SK-N-SH (cell line): Measurements from ENCODE around the gene IL17RE. TPM values are rescaled to one million over a fixed set of nuclear protein-coding genes. Genes with fewer than 3 reads are reported as not detected.
"Not testable (repeated sequence)": the region's sequence is repeated elsewhere in the genome, so short reads cannot be mapped to it uniquely, and the experiment has no call there.

Source experiments
- CTCF ChIA-PET: fragments of 300-600, 350-600 bp; formaldehyde crosslinking; extraction: SDS; loops from one replicate; lab custom pipeline; 2021; lab: Yijun Ruan, JAX
- POLR2A ChIA-PET: fragments of 350-600 bp; sonication (Branson Sonifier 250); formaldehyde crosslinking; extraction: SDS; loops from one replicate; lab custom pipeline; 2020; ENCODE audit warnings: antibody characterized with exemption, inconsistent platforms; lab: Yijun Ruan, JAX
- DNase-seq: peaks from one replicate; pipeline ENCODE4 v3.0.0; 2012
- H2AFZ ChIP-seq: fragments of 200-600 bp; sonication (generic); 2 replicates; pipeline ENCODE4 v1.8.1; 2016; ENCODE audit warnings: antibody characterized with exemption, mild to moderate bottlenecking, low read depth
- H3F3A ChIP-seq: fragments of 200-600 bp; sonication (generic); replicated peaks from 2 replicates; pipeline ENCODE3; 2016; ENCODE audit warnings: antibody characterized with exemption, mild to moderate bottlenecking; ENCODE audit not compliant: insufficient read depth
- H3K27ac ChIP-seq, 2 experiments: fragments of 200-500 bp in 1 of 2; fragments of 200-600 bp in 1 of 2; sonication (Bioruptor generic) in 1 of 2; sonication (generic), shearing (Covaris generic) in 1 of 2; 2 replicates each; pipeline versions ENCODE4 v1.5.1 to v1.6.1; 2014 to 2016; ENCODE audit warnings: low read depth in 2 of 2, inconsistent platforms in 1 of 2, low read length in 1 of 2, mild to moderate bottlenecking in 1 of 2, mixed read lengths in 1 of 2
- H3K27me3 ChIP-seq: fragments of 200-600 bp; sonication (generic), shearing (Covaris generic); 2 replicates; pipeline ENCODE4 v1.6.1; 2016; ENCODE audit warnings: mixed run types; ENCODE audit not compliant: insufficient read depth
- H3K36me3 ChIP-seq, 2 experiments: fragments of 200-500 bp in 1 of 2; fragments of 200-600 bp in 1 of 2; sonication (Bioruptor generic) in 1 of 2; sonication (generic) in 1 of 2; replicated peaks in 1 of 2; 2 replicates each; pipeline versions ENCODE3 to v1.5.1; 2014 to 2016; ENCODE audit warnings: low read length in 1 of 2, mild to moderate bottlenecking in 1 of 2; ENCODE audit not compliant: insufficient read depth in 2 of 2, control insufficient read depth in 1 of 2
- H3K4me1 ChIP-seq, 2 experiments: fragments of 200-500 bp in 1 of 2; fragments of 200-600 bp in 1 of 2; sonication (Bioruptor generic) in 1 of 2; sonication (generic), shearing (Covaris generic) in 1 of 2; 2 replicates each; pipeline versions ENCODE4 v1.5.1 to v1.6.1; 2014 to 2016; ENCODE audit warnings: low read depth in 1 of 2, low read length in 1 of 2, mixed run types in 1 of 2; ENCODE audit not compliant: insufficient read depth in 2 of 2, control insufficient read depth in 1 of 2
- H3K4me2 ChIP-seq: fragments of 200-600 bp; sonication (generic), shearing (Covaris generic); 2 replicates; pipeline ENCODE4 v1.6.1; 2017; ENCODE audit warnings: mixed run types
- H3K4me3 ChIP-seq, 2 experiments: fragments of 200-500 bp in 1 of 2; fragments of 200-600 bp in 1 of 2; sonication (Bioruptor generic) in 1 of 2; sonication (generic), shearing (Covaris generic) in 1 of 2; 2 replicates each; pipeline versions ENCODE4 v1.5.1 to v1.8.1; 2014 to 2016; ENCODE audit warnings: low read depth in 2 of 2, inconsistent platforms in 1 of 2, low read length in 1 of 2, mild to moderate bottlenecking in 1 of 2, mixed read lengths in 1 of 2, moderate library complexity in 1 of 2
- H3K79me2 ChIP-seq: fragments of 200-600 bp; sonication (generic); 2 replicates; pipeline ENCODE4 v1.8.1; 2017; ENCODE audit warnings: mild to moderate bottlenecking; ENCODE audit not compliant: insufficient read depth
- H3K9ac ChIP-seq: fragments of 200-600 bp; sonication (generic); 2 replicates; pipeline ENCODE4 v1.6.1; 2017; ENCODE audit warnings: mixed run types
- H3K9me2 ChIP-seq: fragments of 200-600 bp; sonication (generic); 2 replicates; pipeline ENCODE4 v1.6.1; 2017; ENCODE audit warnings: mixed run types
- H3K9me3 ChIP-seq: fragments of 200-600 bp; sonication (generic); 2 replicates; pipeline ENCODE4 v1.6.1; 2017; ENCODE audit warnings: mixed run types, mild to moderate bottlenecking, moderate library complexity
- H4K20me1 ChIP-seq: fragments of 200-600 bp; sonication (generic); 2 replicates; pipeline ENCODE4 v1.6.1; 2017; ENCODE audit warnings: mild to moderate bottlenecking, mixed run types; ENCODE audit not compliant: insufficient read depth
- CHD2 ChIP-seq: fragments of 150-350 bp; IDR thresholded peaks from 2 replicates; pipeline ENCODE4 v1.6.1; 2018; ENCODE audit warnings: low read length; ENCODE audit not compliant: partially characterized antibody
- CTCF ChIP-seq: fragments of 200-600 bp; sonication (generic); IDR thresholded peaks from 2 replicates; pipeline ENCODE4 v1.6.1; 2017; ENCODE audit warnings: antibody characterized with exemption, mild to moderate bottlenecking, moderate library complexity
- GABPA ChIP-seq: IDR thresholded peaks from 2 replicates; pipeline ENCODE4 v1.4.0; 2012; ENCODE audit warnings: low read depth, mild to moderate bottlenecking
- MEF2A ChIP-seq: IDR thresholded peaks from 2 replicates; pipeline ENCODE4 v1.4.0; 2012; ENCODE audit warnings: low read depth, borderline replicate concordance
- POLR2AphosphoS5 ChIP-seq: IDR thresholded peaks from 2 replicates; pipeline ENCODE4 v1.6.1; 2012; ENCODE audit warnings: low read depth, low read length
- RFX5 ChIP-seq: IDR thresholded peaks from 2 replicates; pipeline ENCODE4 v1.6.1; 2012; ENCODE audit warnings: mild to moderate bottlenecking, improper control_type of control experiment, low read length
- SIN3A ChIP-seq: IDR thresholded peaks from 2 replicates; pipeline ENCODE4 v1.6.1; 2012; ENCODE audit warnings: low read depth, mild to moderate bottlenecking, low read length, moderate library complexity, borderline replicate concordance
- TAF1 ChIP-seq: IDR thresholded peaks from 2 replicates; pipeline ENCODE4 v1.6.1; 2012; ENCODE audit warnings: low read depth, mild to moderate bottlenecking, low read length, moderate library complexity, borderline replicate concordance
- TEAD4 ChIP-seq: IDR thresholded peaks from 2 replicates; pipeline ENCODE4 v1.4.0; 2012; ENCODE audit warnings: mild to moderate bottlenecking, borderline replicate concordance; ENCODE audit not compliant: insufficient read depth
- USF1 ChIP-seq: IDR thresholded peaks from 2 replicates; pipeline ENCODE4 v1.4.0; 2012; ENCODE audit warnings: low read depth, borderline replicate concordance
- YY1 ChIP-seq: IDR thresholded peaks from 2 replicates; pipeline ENCODE4 v1.4.0; 2012; ENCODE audit warnings: low read depth, mild to moderate bottlenecking
- WGBS: methylation state at CpG from one replicate; pipeline ENCODE4 v1.1.6; 2017; ENCODE audit warnings: low lambda C conversion rate; 5-methylcytosine and 5-hydroxymethylcytosine counted together
- polyA plus RNA-seq, 3 experiments: library from polyadenylated mRNA; depleted of rRNA; stranded (reverse); fragments of >200 nt; gene quantifications; 2 replicates each; pipeline ENCODE4 v1.2.3, GENCODE V29; 2012
- TF ChIP-seq, protein P1 (sequence below): fragments of 150-350 bp; IDR thresholded peaks from 2 replicates; pipeline ENCODE4 v1.6.1; 2016; ENCODE audit warnings: mild to moderate bottlenecking, low read depth, low read length

The IL17RE gene
- polyA plus RNA-seq, 1 of the 3 experiments (the other 2 are of a cell fraction): 0.95 TPM

GRCh38 chr3:9875448-9875847, 27.2 kb upstream of the IL17RE start:
- Histone ChIP-seq H4K20me1 (no peaks in the 10 kb centered on the region), H3K36me3 (no peaks in the 10 kb centered on the region), H3K4me2 (no peak overlapping the region), H3K27ac (no peak overlapping the region; a peak in 1 of 4 replicates), H3K9ac (no peak overlapping the region), H3K4me3 (no peak overlapping the region), H2AFZ (peak overlapping the region; percentile 46; the same call in 1 of the 2 replicates), H3F3A (peaks cover 12% of the 10 kb centered on the region)
- CTCF ChIA-PET: no interaction called here
- no peak for DNase-seq
- TF ChIP-seq YY1: no peak
- TF ChIP-seq CHD2: no peak
- TF ChIP-seq USF1: no peak
- no peak for TF ChIP-seq POLR2AphosphoS5
- no peak for TF ChIP-seq MEF2A
- TF ChIP-seq SIN3A: no peak
- TF ChIP-seq, all 33 proteins: peak for 0
- no peaks in the 10 kb centered on the region for H3K79me2 ChIP-seq
- peaks cover 2 to 8% of the 10 kb centered on the region in 2 experiments; a peak in 3 of 4 replicates for H3K4me1 ChIP-seq
- H3K27me3 ChIP-seq: no peaks in the 10 kb centered on the region
- H3K9me3 ChIP-seq: no peaks in the 10 kb centered on the region
- POLR2A ChIA-PET: no interaction called here
- H3K9me2 ChIP-seq: no peaks in the 10 kb centered on the region

GRCh38 chr3:9876255-9876654, 26.4 kb upstream of the IL17RE start:
- H3K4me2 ChIP-seq, H3K36me3 ChIP-seq, POLR2A ChIA-PET, H3F3A ChIP-seq, H3K9me3 ChIP-seq, H3K79me2 ChIP-seq, H3K27ac ChIP-seq, H3K27me3 ChIP-seq, H4K20me1 ChIP-seq, H3K4me3 ChIP-seq, CTCF ChIA-PET, H3K9me2 ChIP-seq, H2AFZ ChIP-seq, DNase-seq, H3K9ac ChIP-seq, H3K4me1 ChIP-seq: not testable (repeated sequence)
- WGBS: 88% methylated on average over 3 of the region's 4 CpGs

DNA sequence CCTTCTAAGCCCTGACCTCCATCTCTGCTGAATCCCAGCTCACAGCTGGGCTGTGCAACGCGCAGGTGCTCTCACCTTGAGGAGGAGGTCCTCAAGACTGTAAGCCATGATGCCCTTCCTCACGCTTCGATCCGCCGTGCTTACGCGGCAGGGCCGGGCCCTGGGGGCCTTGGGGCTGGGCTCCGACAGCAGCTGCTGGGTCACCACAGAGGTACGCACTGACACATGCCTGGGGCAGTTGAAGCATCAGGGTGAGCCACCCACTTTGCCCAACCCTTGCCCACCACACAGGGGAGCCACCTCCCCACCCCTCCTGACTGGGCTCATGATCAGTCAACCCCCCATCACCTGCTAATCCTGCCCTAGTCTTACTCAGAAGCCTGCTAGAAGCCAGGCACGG, 25.7 kb upstream of the IL17RE start:
- H3F3A ChIP-seq: peaks cover 6% of the 10 kb centered on the region
- no peaks in the 10 kb centered on the region for H3K36me3 ChIP-seq
- no peaks in the 10 kb centered on the region for H3K79me2 ChIP-seq
- WGBS: 100% methylated on average over 10 of the region's 12 CpGs
- no peaks in the 10 kb centered on the region for H4K20me1 ChIP-seq
- H3K9ac ChIP-seq: no peak overlapping the region
- H3K27ac ChIP-seq: no peak overlapping the region
- H3K4me3 ChIP-seq: no peak overlapping the region
- H3K27me3 ChIP-seq: no peaks in the 10 kb centered on the region
- H3K4me2 ChIP-seq: no peak overlapping the region
- CTCF ChIA-PET: no interaction called here
- TF ChIP-seq TEAD4: no peak
- no peak for TF ChIP-seq GABPA
- no peak for TF ChIP-seq YY1
- TF ChIP-seq TAF1: no peak
- TF ChIP-seq CTCF: no peak
- TF ChIP-seq RFX5: no peak
- no peak for TF ChIP-seq USF1
- TF ChIP-seq, protein P1, sequence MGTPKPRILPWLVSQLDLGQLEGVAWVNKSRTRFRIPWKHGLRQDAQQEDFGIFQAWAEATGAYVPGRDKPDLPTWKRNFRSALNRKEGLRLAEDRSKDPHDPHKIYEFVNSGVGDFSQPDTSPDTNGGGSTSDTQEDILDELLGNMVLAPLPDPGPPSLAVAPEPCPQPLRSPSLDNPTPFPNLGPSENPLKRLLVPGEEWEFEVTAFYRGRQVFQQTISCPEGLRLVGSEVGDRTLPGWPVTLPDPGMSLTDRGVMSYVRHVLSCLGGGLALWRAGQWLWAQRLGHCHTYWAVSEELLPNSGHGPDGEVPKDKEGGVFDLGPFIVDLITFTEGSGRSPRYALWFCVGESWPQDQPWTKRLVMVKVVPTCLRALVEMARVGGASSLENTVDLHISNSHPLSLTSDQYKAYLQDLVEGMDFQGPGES: no peak
- POLR2A ChIA-PET: no interaction called here
- no peaks in the 10 kb centered on the region for H3K9me3 ChIP-seq
- no peak for DNase-seq
- H3K9me2 ChIP-seq: no peaks in the 10 kb centered on the region
- H3K4me1 ChIP-seq: peaks cover 0 to 2% of the 10 kb centered on the region in 2 experiments; a peak in 1 of 4 replicates
- no peak overlapping the region for H2AFZ ChIP-seq
